Keratinocyte (primary cell): ENCODE data around the gene TMEM53. TPM values are rescaled to one million over a fixed set of nuclear protein-coding genes. Genes with fewer than 3 reads are reported as not detected.

Source experiments
- DNase-seq: peaks from one replicate; pipeline ENCODE4 v3.0.0-alpha.2; 2011; ENCODE audit warnings: low read depth, missing footprints, low spot score
- FAIRE-seq: peaks from 2 replicates; lab custom pipeline; 2011; peaks lifted over from hg19 to GRCh38; lab: Jason Lieb, UNC
- H2AFZ ChIP-seq: 2 replicates; pipeline ENCODE4 v1.6.0; 2012; ENCODE audit warnings: low read length, control low read depth, inconsistent platforms; ENCODE audit not compliant: control insufficient read depth
- H3K27ac ChIP-seq: 2 replicates; pipeline ENCODE4 v1.5.1; 2011; ENCODE audit warnings: low read length; ENCODE audit not compliant: control insufficient read depth, insufficient read depth
- H3K27me3 ChIP-seq: 3 replicates; pipeline ENCODE4 v1.6.0; 2011; ENCODE audit warnings: low read length; ENCODE audit not compliant: control insufficient read depth, insufficient read depth; ENCODE audit errors: extremely low read depth
- H3K36me3 ChIP-seq, 2 experiments: 2 replicates in 1 of 2; 3 replicates in 1 of 2; pipeline ENCODE4 v1.5.1; 2011; ENCODE audit warnings: low read length in 2 of 2, mild to moderate bottlenecking in 1 of 2; ENCODE audit not compliant: control insufficient read depth in 2 of 2, insufficient read depth in 2 of 2; ENCODE audit errors: extremely low read depth in 1 of 2
- H3K4me1 ChIP-seq: 3 replicates; pipeline ENCODE4 v1.5.1; 2011; ENCODE audit warnings: low read length; ENCODE audit not compliant: control insufficient read depth, insufficient read depth; ENCODE audit errors: extremely low read depth
- H3K4me2 ChIP-seq: 3 replicates; pipeline ENCODE4 v1.6.0; 2011; ENCODE audit warnings: low read depth, low read length; ENCODE audit not compliant: control insufficient read depth, insufficient read depth; ENCODE audit errors: extremely low read depth
- H3K4me3 ChIP-seq, 3 experiments: fragments of 200-600 bp in 1 of 3; sonication (generic) in 1 of 3; 2 replicates in 2 of 3; 3 replicates in 1 of 3; pipeline ENCODE4 v1.5.1; 2011 to 2016; ENCODE audit warnings: low read length in 3 of 3, mild to moderate bottlenecking in 3 of 3, control low read depth in 2 of 3, inconsistent platforms in 1 of 3, low read depth in 1 of 3, mixed read lengths in 1 of 3, mixed run types in 1 of 3, moderate library complexity in 1 of 3; ENCODE audit not compliant: control insufficient read depth in 2 of 3, insufficient read depth in 2 of 3; ENCODE audit errors: extremely low read depth in 1 of 3
- H3K79me2 ChIP-seq: 2 replicates; pipeline ENCODE4 v1.6.0; 2012; ENCODE audit warnings: low read length; ENCODE audit not compliant: control insufficient read depth, insufficient read depth
- H3K9ac ChIP-seq: 3 replicates; pipeline ENCODE4 v1.6.0; 2011; ENCODE audit warnings: low read length; ENCODE audit not compliant: control insufficient read depth, insufficient read depth; ENCODE audit errors: extremely low read depth
- H3K9me1 ChIP-seq: 3 replicates; pipeline ENCODE4 v1.6.0; 2011; ENCODE audit warnings: low read length; ENCODE audit not compliant: control insufficient read depth, insufficient read depth; ENCODE audit errors: extremely low read depth
- H3K9me3 ChIP-seq: 2 replicates; pipeline ENCODE4 v1.5.1; 2012; ENCODE audit warnings: low read depth, low read length; ENCODE audit not compliant: control insufficient read depth
- H4K20me1 ChIP-seq: 3 replicates; pipeline ENCODE4 v1.6.0; 2011; ENCODE audit warnings: low read length; ENCODE audit not compliant: control insufficient read depth, insufficient read depth; ENCODE audit errors: extremely low read depth
- EZH2 ChIP-seq: IDR thresholded peaks from one replicate; pipeline ENCODE4 v1.6.1; 2012; ENCODE audit warnings: inconsistent platforms, mild to moderate bottlenecking, low read length, moderate library complexity
- dilution Hi-C: fragments of 300-500 bp; cut with MboI; formaldehyde crosslinking; loops from one replicate; pipeline ENCODE4 v1.7.0; 2020; ENCODE audit warnings: low sequenced_read_pairs; ENCODE audit not compliant: extremely low pct_ligation_motif_present
- polyA plus RNA-seq, 5 experiments: library from polyadenylated mRNA; depleted of rRNA in 3 of 5; stranded (reverse) in 3 of 5; stranded (forward) in 1 of 5; unstranded in 1 of 5; fragments of >200 nt; gene quantifications; 1 replicate in 1 of 5; 2 replicates in 3 of 5; 3 replicates in 1 of 5; pipeline versions ENCODE4 v1.2.1 to v1.2.3, GENCODE V29; 2011 to 2012; ENCODE audit warnings: missing spikeins in 2 of 5, low read depth in 1 of 5, low replicate concordance in 1 of 5
- TF ChIP-seq, protein P1 (sequence below), 3 experiments: IDR thresholded peaks in 1 of 3; conservative IDR thresholded peaks in 1 of 3; optimal IDR thresholded peaks in 1 of 3; 2 replicates in 2 of 3; 3 replicates in 1 of 3; pipeline versions ENCODE3 to v1.5.1; 2011; ENCODE audit warnings: low read length in 3 of 3, mild to moderate bottlenecking in 3 of 3, moderate library complexity in 2 of 3, control low read depth in 1 of 3, inconsistent platforms in 1 of 3; ENCODE audit not compliant: insufficient read depth in 2 of 3; ENCODE audit errors: extremely low read depth in 1 of 3

Gene TMEM53
- polyA plus RNA-seq, 1 donor (not counting 4 experiments of a cell fraction or from before 2014, with no cell fraction given), result 5.6 TPM

DNA sequence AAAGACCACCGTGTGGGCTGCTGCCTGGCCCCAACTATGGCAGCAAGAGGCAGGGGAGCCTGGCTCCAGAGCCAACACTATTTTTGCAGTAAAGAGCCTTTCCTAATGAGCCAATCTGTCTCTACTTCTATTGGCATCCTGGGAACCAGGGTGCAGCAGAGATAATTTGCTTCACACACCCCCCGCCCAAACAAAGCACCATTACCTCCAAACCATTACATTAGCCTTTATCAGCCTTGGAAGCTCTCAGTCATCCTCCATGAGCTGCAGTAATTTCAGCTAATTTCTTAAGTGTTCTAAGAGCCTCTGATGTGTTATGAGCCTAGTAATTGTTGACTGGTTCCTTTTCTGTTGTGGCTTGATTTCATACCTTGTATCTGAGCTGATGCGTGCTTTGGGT lies 21.8 kb upstream of the TMEM53 start:
- Histone ChIP-seq H4K20me1 (no peaks in the 10 kb centered on the region), H3K4me3 (no peak overlapping the region), H3K27me3 (peaks cover 7% of the 10 kb centered on the region), H3K27ac (no peak overlapping the region), H3K9me1 (no peaks in the 10 kb centered on the region), H3K36me3 (no peaks in the 10 kb centered on the region), H3K79me2 (no peaks in the 10 kb centered on the region), H3K9ac (no peak overlapping the region), H3K9me3 (no peaks in the 10 kb centered on the region), H2AFZ (no peak overlapping the region), H3K4me1 (no peaks in the 10 kb centered on the region), H3K4me2 (no peak overlapping the region)
- FAIRE-seq (no peak), DNase-seq (no peak)
- dilution Hi-C loops, result no loop called here
- TF ChIP-seq EZH2, result no peak
- TF ChIP-seq, protein P1, sequence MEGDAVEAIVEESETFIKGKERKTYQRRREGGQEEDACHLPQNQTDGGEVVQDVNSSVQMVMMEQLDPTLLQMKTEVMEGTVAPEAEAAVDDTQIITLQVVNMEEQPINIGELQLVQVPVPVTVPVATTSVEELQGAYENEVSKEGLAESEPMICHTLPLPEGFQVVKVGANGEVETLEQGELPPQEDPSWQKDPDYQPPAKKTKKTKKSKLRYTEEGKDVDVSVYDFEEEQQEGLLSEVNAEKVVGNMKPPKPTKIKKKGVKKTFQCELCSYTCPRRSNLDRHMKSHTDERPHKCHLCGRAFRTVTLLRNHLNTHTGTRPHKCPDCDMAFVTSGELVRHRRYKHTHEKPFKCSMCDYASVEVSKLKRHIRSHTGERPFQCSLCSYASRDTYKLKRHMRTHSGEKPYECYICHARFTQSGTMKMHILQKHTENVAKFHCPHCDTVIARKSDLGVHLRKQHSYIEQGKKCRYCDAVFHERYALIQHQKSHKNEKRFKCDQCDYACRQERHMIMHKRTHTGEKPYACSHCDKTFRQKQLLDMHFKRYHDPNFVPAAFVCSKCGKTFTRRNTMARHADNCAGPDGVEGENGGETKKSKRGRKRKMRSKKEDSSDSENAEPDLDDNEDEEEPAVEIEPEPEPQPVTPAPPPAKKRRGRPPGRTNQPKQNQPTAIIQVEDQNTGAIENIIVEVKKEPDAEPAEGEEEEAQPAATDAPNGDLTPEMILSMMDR (optimal IDR thresholded peaks at IDR 0.05 in 1 of 3, IDR thresholded peaks at IDR 0.05 in 1 of 3, conservative IDR thresholded peaks at IDR 0.05 in 1 of 3; ENCODE audit: extremely low read depth in 1 of 3, insufficient read depth in 2 of 3, low read length in 3 of 3), result no peak

DNA sequence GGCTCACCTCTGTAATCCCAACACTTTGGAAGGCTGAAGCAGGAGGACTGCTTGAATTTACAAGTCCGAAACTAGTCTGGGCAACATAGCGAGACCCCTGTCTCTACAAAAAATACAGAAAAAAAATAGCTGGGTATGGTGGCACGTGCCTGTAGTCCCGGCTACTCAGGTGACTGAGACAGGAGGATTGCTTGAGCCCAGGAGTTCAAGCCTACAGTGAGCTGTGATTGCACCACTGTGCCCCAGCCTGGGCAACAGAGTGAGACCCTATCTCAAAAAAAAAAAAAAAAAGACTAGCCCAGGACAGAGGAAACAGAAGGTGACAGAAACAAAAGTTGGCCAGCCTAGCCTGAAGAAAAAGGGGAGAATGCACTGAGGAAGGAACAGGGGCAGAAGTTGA lies 21.4 kb upstream of the TMEM53 start:
- dilution Hi-C loops, result no loop called here
- no peak for TF ChIP-seq EZH2
- TF ChIP-seq, protein P1 (optimal IDR thresholded peaks at IDR 0.05 in 1 of 3, IDR thresholded peaks at IDR 0.05 in 1 of 3, conservative IDR thresholded peaks at IDR 0.05 in 1 of 3; ENCODE audit: extremely low read depth in 1 of 3, insufficient read depth in 2 of 3, low read length in 3 of 3), result no peak

More for the DNA sequence above, 21.4 kb upstream of the TMEM53 start:
- no peaks in the 10 kb centered on the region for H3K9me1 ChIP-seq
- H3K27me3 ChIP-seq, result peaks cover 7% of the 10 kb centered on the region
- H2AFZ ChIP-seq, result no peak overlapping the region
- no peaks in the 10 kb centered on the region for H4K20me1 ChIP-seq
- no peak overlapping the region for H3K4me2 ChIP-seq
- no peaks in the 10 kb centered on the region for H3K9me3 ChIP-seq
- H3K79me2 ChIP-seq, result no peaks in the 10 kb centered on the region
- FAIRE-seq, result no peak
- H3K9ac ChIP-seq, result no peak overlapping the region
- no peak overlapping the region for H3K4me3 ChIP-seq
- H3K4me1 ChIP-seq, result no peaks in the 10 kb centered on the region
- no peak overlapping the region for H3K27ac ChIP-seq
- no peak for DNase-seq
- no peaks in the 10 kb centered on the region for H3K36me3 ChIP-seq
